NCI-H2107 treated with DMSO at 0.1 percent for 48 hours (cell line): ENCODE results near the gene PKNOX2.
A peak's percentile ranks its signal among the peaks of the same experiment; 100 is the strongest.

Source experiments
- DNase-seq: peaks from one replicate; lab custom pipeline; 2025; ENCODE audit not compliant: unreplicated experiment; lab: John Stamatoyannopoulos, UW

PKNOX2 gene

GRCh38 chr11:125281831-125282595 is 117.5 kb downstream of the PKNOX2 start:
- DNase-seq, result no peak

GRCh38 chr11:125282596-125282914 is 118.0 kb downstream of the PKNOX2 start:
- DNase-seq, result no peak

- DNase-seq, result no peak
These were observed 119.8 kb downstream of the PKNOX2 start for GRCh38 chr11:125284245-125284850.

GRCh38 chr11:125285844-125286243 is 121.3 kb downstream of the PKNOX2 start:
- DNase-seq, result no peak

GRCh38 chr11:125286486-125286885 is 121.9 kb downstream of the PKNOX2 start:
- no peak for DNase-seq

- no peak for DNase-seq
These were observed 123.1 kb downstream of the PKNOX2 start for GRCh38 chr11:125287491-125288210.

- DNase-seq, result no peak
These were observed 125.0 kb downstream of the PKNOX2 start for GRCh38 chr11:125289419-125290098.

GRCh38 chr11:125290263-125290662 is 125.7 kb downstream of the PKNOX2 start:
- no peak for DNase-seq

GRCh38 chr11:125292100-125292499 is 127.5 kb downstream of the PKNOX2 start:
- DNase-seq, result no peak

- DNase-seq, result no peak
These were observed 129.0 kb downstream of the PKNOX2 start for GRCh38 chr11:125293596-125293995.

- DNase-seq, result no peak
These were observed 131.4 kb downstream of the PKNOX2 start for GRCh38 chr11:125295931-125296330.

- no peak for DNase-seq
These were observed 132.9 kb downstream of the PKNOX2 start for GRCh38 chr11:125297346-125297915.

- no peak for DNase-seq
These were observed 134.6 kb downstream of the PKNOX2 start for GRCh38 chr11:125299061-125299615.

- no peak for DNase-seq
These were observed 135.3 kb downstream of the PKNOX2 start for GRCh38 chr11:125299821-125300220.

- DNase-seq, result no peak
These were observed 136.3 kb downstream of the PKNOX2 start for GRCh38 chr11:125300791-125301218.

- DNase-seq, result peak; percentile 57
These were observed 136.8 kb downstream of the PKNOX2 start for GRCh38 chr11:125301346-125301745.

GRCh38 chr11:125303186-125303585 is 138.6 kb downstream of the PKNOX2 start:
- no peak for DNase-seq

- DNase-seq, result no peak
These were observed 139.1 kb downstream of the PKNOX2 start for GRCh38 chr11:125303694-125304093.

- no peak for DNase-seq
These were observed 139.6 kb downstream of the PKNOX2 start for GRCh38 chr11:125304136-125304535.

GRCh38 chr11:125304876-125305275 is 140.3 kb downstream of the PKNOX2 start:
- no peak for DNase-seq

GRCh38 chr11:125305345-125305744 is 140.8 kb downstream of the PKNOX2 start:
- peak; percentile 85 for DNase-seq
